NCI-H774 (cell line): Measurements from ENCODE around the gene KANSL3.
"Not testable (repeated sequence)": the region's sequence is repeated elsewhere in the genome, so short reads cannot be mapped to it uniquely, and the experiment has no call there.

Experiments
- DNase-seq: peaks from one replicate; lab custom pipeline; 2025; lab: John Stamatoyannopoulos, UW

KANSL3 gene

DNA sequence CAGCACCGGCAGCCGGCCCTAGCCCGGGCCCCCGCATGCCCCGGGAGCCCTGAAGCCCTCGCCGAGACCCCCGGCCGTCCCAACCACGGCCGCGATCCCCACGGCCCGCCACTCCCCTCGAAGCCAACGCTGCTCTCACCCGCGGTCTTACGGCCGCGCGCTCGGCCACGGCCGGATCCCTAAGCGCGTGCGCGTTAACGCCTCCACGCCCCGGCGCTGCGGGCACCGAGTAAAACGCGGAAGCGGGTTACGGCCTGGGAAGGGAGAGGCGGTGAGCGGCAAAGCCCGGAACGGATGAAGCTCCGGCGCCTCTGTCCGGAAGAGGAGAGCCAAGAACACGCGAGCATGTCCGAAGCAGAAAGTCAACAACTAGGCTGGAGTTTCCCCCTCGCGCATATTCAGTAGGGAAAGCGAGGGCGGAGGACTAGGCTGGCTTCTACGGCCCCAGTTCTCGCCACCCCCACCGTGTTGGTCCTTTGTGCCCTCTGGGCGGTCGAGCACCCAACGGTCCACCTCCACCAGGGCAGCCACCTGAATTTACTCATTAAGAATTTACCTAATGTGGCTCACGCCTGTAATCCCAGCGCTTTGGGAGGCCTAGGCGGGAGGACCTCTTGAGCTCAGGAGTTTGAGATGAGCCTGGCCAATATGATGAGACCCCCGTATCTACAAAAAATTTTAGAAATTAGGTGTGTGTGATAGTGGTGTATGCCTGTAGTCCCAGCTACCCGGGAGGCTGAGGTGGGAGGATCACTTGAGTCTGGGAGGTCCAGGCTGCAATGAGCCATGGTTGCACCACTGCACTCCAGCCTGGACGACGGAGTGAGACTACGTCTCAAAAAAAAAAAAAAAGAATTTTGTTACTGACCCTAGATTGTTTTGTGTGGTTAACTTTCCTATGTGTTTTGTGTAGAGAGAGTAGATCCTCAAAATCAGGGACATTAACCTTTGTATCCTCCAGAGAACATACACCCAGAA lies at the start of gene KANSL3:
TSS of gene KANSL3 (minus strand) at position 169 of the 978 bp plus-strand sequence. CDS start 1,177 bp downstream, outside the sequence.
- peak; percentile 90 for DNase-seq

DNA sequence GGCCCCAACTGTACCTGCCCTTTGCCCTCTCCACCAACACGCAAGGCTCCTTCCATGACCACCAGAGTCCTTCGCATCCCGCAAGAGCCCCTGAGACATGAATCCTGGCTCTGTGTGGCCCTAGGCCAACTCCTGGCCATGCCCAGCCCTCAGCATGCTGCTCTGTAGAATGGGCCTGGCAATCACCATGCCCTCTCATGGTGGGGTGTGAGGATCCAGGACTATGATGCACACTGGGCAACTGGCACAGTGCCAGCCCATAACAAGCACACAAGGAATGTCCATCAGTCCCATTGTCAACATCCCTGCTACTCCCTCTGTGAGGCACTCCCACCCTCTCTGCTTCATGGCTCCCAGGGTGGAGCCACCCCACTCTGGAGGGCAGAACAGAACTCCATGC lies 49.2 kb upstream of the KANSL3 start:
- no peak for DNase-seq

DNA sequence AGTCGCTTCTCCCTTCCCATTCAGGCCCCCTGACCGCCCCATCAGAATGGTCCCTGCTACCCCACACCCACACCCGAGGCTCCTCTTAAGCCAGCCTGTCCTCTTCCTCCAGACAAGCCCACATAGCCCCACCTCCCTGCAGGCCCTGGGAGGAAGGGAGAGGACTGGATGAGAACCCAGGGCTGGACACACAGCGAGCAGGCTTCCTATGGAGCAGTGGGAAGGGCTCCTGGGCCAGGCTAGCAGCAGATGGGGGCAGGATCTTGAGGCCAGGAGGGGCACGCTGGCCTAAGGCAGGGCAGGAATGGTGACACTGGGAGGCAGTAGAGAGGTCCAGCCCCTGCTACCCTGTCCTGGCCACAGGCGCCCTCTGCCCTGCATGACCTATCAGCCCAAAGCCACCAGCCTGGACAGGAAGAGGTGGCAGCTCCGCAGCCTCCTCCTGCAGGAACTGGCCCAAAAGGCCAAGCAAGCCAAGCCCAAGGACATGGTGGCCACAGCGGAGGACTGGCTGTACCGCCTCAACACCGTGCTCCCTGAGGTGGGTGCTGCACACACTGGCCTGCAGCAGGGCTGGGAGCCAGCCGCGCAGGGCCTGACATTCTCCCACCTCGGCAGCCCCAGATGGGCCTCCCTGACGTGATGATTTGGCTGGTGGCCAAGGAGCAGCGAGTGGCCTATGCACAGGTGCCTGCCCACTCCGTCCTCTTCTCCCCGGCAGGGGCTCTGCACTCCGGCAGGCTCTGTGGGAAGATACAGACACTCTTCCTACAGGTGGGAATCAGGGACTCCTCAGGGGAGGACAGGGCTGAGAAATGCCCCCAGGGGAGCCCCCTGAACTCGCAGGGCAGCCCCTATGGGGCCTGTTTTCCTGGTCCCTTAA lies 47.7 kb upstream of the KANSL3 start:
- DNase-seq, result peak; percentile 17

DNA sequence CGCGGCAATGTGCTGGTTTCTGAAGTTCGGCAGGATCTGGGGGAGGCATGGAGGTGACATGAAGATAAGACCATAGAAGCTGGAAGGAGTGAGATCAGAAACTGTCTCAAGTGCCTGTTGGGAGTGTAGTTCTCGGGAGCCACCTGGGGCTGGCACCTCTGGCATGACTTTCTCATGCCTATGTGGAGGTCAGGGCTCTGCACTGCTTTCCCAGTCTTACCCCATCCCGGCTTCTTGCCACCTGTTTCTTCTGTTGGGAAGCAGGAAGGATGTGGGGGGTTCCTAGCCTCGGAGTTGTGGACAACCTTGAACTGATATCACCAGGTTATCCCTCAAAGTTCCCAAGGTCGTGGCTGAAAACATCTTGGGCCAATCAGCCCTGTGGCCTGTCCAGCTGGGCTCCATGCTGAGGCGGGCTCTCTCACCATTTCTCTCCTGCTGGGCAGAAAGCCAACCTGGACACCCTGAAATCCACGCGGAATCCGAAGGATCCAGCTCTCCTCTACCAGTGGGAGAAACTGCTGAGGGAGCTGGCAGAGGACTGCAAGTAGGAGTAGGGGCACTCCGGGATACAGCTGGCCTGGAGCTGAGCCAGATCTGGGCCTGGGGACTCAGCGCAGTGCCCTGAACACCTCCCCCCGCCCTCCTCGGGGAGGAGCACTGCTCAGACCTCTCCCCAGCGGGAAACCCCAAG lies 46.9 kb upstream of the KANSL3 start:
- no peak for DNase-seq

DNA sequence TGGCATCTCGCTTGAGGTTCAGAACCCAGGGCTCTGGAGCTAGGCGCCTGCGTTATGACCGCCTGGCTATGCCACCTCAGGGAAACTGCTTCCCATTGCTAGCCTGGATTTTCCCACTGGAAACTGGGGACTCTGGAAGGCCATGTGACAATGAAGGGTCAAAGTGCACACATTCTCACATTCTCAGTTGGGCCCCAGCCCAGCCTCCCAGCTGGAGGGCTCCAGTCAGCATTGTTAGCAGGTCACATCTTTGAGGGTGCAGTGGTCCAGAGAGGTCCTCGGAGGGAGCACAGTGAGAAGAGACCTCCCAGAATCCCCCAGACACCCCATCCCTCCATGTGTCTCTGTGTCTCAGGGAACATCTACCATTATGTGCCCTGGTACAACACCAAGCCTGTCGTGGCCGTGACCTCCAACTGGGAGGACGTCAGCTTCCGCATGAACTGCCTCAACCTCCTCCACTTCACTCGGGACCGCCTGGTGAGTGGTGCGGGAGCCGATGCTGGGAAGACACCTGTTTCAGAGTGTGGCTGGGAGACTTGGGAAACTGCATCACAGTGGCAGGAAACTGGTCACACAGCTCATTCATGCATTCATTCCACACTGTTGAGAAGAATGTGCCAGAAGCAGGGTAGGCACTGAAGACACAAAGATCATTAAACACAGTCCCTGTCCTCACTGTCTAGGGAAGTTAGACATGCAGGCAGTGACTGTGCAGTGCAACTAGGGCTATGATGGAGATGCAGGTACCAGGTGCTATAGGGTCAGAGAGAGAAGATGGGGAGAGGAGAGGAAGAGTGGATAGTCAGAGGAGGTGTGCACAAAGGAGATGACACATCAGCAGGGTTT lies 46.1 kb upstream of the KANSL3 start:
- DNase-seq, result no peak

DNA sequence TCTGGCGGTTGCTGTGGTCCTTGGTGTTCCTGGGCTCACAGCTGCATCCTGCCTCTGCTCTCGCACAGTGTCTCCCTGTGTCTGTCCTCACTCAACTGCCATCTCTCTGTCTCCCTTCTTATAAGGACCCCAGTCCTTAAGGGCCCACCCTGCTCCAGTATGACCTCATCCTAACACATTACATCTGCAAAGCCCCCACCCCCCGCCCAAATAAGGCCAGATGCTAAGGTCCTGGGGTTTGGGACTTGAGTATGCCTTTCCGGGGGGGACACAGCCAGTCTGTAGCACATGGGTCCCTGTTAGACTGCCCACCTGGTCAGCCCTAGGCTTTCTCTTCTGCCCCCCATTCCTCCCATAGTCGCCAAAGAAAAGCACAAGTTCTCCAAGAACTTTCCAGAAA lies 45.2 kb upstream of the KANSL3 start:
- DNase-seq, result no peak

DNA sequence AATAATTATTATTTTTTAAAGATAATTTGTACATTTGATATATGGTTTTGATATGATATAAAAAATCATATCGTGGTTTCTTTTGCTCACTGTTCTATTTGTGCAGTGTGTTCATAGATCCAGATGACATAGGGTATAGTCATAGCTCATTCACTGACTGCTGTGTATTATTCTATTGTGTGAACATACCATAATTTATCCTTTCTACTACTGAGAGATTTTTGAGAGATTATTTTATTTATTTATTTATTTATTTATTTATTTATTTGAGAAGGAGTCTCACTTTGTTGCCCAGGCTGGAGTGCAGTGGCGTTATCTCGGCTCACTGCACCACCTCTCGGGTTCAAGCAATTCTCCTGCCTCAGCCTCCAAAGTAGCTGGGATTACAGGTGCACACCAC lies 43.4 kb upstream of the KANSL3 start:
- no peak for DNase-seq

DNA sequence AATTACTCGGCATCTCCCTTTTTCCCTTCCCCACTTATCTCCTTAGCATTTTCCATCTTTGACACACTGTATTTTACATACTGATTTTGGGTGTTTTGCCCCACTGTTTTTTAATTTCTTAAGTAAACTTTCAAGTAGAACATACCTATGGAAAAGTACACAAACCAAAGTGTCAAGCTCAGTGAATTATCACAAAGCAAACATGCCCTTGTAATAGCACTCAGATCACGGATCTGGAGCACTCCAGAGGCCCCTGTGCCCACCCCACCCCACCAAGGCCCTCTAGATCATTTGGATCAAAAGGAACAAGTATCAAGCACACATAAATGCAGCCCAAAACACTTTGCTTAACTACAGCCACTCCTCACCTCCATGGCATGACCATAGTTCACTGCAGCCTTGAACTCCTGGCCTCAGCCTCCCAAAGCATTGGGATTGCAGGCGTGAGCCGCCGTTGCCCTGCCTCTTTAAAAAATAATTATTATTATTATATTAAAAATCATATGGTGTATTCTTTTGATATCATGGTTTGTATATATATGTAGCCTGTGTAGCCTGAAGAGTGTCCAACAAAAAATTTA lies 42.5 kb upstream of the KANSL3 start:
- no peak for DNase-seq

DNA sequence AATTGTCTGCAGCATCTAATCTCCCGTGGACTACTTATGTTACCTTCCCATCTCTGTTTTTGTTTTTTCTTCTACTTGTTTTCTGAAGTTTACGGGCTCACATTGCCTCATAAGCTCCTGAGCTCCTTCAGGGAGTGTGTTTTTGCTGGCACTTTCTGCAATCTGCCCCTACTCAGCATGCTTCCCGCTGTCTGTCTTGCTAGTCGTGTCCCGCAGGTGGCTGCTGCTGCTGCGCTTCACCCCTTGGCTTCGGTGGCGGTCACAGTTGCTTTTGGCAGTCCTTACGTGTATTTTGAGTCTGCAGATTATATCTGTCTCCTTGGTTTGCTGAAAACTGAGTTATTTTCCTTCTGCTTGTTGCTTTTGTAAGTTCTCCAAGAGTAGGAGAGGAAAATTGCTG lies 41.7 kb upstream of the KANSL3 start:
- DNase-seq, result no peak

DNA sequence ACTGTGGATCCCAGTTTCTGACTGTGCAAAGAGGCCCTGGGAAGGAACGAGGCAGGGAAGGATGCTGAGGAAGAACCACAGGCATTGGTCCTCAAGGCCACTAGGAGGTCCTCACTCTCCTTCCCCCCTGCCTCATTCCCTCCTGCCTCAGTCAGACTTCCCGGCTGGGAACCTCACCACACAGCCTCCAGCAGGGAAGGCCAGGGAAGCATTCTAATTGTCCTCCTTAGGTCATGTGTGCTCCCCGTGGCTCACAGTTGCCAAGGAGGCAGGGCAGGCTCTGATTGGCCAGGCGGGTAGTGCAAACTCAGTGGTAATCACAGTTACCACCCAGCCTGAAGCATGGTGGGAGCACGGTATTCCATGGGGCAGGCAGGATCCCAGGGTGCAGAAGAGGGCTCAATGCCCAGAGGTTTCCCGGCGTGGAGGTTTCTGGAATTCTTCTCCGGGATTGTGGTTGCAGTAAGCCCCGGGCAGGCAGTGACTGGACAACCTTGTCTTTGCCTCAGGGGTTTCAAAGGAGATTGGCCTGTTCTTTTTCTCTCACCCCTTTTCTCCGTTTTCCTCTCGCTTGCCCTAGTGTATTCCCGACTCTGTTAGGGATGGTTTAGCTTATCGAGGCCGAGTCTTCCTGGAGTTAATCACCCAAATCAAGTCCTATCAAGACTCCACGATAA lies 31.6 kb upstream of the KANSL3 start:
- no peak for DNase-seq

DNA sequence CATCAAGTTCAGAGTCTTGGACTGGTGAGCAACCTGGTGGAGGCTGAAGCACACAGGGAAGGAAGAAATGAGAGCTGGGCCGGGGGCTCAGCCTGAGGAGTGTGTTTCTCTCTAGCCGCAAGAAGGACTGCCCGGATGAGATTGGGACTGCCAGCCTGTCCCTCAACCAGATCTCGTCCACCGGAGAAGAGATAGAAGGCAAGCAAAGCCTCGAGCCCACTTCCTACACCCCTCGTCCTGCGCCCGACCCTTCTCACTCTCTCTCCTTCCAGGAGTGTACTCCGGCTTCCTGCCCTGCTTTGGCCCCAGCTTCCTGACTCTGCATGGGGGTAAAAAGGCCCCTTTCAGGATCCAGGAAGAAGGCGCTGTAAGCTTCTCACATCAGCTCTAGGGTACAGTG lies 30.7 kb upstream of the KANSL3 start:
- DNase-seq, result no peak

DNA sequence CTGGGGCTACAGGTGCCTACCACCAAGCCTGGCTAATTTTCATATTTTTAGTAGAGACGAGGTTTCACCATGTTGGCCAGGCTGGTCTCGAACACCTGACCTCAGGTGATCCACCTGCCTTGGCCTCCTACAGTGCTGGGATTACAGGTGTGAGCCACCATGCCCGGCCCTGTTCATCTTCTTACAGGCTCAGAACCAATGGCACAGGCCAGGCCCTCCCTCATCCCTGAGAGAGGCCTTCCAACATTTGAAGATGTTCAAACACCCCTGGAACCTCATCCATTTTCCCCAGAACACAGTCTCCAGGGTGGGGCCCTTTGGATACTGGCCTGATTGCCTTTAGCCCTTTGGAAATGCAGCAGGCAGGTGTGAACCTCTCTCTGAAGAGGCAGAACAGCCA lies 27.6 kb upstream of the KANSL3 start:
- not testable (repeated sequence) for DNase-seq

DNA sequence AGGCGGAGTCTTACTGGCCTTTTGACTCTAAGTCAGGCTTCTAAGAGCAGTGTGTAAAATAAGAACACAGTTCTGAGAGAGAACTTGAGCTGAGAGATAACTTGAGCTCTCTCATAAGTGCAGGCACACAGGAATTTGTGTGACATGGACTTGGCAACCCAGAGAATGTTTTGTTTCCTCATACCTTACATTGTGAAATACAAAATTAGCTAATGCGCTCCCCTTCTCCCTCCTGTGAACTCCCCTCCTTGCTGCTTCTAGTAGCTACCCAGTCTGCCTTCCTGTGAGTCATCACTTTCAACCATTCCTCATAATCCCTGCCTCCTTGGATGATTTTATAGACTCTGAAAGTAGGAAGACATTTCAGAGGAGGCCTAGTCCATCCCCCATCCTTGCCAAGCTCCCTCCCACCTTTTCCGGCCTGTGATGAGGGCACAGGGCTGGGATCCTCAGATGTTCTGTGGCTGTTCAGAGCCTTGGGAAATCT lies 27.0 kb upstream of the KANSL3 start:
- no peak for DNase-seq

DNA sequence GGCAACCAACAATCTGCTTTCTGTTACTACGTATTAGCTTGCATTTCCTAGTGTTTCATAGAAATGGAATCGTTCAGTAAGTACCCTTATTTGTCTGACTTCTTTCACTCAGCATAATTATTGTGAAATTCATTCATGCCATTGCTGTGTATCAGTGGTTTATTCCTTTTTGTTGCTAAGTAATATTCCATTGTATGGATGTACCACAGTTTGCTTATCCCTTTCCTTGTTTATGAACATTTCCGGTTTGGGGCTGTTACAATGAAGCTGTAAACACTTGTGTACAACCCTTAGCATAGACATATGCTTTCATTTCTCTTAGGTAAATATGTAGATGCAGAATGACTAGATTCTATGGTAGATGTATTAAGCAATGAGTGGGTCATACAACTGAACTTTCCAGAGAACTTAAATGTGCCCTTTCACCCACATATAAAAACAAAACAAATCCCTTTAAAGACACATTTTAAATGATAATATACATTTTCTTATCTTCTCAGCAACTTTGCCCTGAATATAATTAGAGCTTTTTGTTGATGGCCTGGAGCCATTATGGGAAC lies 26.3 kb upstream of the KANSL3 start:
- DNase-seq, result no peak

DNA sequence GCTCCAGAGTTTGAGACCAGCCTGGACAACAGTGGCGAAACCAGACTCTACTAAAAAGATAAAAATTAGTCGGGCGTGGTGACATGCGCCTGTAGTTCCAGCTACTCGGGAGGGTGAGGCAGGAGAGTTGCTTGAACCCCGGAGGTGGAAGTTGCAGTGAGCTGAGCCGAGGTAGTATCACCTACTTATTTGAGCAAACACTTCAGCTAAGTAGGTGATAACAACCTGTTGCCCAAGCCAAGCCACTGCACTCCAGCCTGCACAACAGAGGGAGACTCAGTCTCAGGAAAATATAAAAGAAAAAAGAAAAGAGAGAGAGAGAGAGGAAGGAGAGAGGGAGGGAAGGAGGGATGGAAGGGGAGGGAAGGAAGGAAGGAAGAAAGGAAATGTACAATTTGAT lies 25.7 kb upstream of the KANSL3 start:
- no peak for DNase-seq

DNA sequence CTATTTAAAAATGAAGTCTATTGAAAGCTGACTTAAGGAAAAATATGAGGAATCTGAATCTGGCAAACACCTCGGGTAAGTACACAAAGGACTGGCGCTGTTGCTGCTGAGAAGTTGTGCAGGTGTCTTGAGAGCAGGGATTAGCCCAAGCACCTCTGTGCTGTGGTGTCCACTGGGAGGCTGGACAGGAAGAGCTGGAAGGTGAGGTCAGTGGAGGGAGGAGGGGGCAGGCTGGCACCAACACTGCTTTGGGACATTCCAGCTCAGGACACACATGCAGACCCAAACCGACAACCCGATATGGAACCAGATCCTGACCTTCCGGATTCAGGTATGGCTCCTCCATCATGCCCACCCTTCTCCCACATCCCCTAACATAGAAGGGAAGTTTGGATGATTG lies 25.1 kb upstream of the KANSL3 start:
- DNase-seq, result no peak

DNA sequence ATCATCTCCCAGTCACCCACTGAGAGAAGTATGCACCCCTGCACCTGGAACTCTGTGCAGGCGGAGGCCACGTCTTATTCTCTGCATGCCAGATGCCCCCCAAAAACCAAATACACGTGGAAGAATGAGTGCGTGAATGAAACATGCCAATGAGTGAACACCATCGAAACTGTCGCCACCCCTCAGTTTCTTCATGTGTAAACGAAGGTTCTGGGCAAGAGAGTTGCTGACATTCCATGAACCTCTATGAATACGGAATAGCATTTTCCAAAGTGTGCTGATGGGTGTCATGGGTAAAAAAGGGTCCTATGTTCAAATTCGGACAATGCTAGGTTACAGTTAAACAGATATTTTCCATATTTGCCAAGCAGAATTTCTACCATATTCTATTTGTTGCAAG lies 24.2 kb upstream of the KANSL3 start:
- DNase-seq, result no peak

DNA sequence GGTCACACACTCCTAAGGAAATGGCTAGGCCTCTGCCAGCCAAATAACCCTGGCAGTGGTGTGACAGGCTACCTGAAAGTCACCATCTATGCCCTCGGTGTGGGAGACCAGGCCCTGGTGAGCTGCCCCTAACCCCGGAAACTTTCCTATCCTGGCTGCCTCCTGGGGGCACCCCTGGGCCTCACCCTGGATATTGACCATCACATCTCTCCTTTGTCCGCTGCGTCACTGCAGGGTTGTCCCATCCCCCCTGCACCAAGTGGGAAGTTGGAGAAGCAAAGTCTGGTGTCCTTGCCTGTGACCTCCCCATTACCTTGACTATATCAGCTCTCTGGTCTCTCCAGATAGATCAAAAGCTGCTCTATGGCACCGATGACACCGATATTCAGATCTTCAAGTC lies 23.2 kb upstream of the KANSL3 start:
- DNase-seq, result no peak

DNA sequence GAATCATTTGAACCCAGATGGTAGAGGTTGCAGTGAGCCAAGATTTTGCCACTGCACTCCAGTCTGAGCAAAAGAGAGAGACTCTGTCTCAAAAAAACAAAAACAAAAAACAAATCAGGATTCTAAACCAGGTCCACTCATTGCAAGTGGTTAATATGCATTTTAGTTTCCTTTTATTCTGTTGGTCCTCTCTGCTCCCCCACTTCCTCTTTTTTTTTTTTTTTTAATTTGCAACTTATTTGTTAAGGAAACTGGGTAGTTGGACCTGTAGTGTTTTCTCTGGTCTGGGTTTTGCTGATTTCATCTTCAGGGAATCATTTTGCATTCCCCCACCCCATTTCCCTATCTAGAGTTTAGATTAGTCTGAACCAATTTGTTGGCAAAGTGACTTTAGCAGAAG lies 18.4 kb upstream of the KANSL3 start:
- no peak for DNase-seq

DNA sequence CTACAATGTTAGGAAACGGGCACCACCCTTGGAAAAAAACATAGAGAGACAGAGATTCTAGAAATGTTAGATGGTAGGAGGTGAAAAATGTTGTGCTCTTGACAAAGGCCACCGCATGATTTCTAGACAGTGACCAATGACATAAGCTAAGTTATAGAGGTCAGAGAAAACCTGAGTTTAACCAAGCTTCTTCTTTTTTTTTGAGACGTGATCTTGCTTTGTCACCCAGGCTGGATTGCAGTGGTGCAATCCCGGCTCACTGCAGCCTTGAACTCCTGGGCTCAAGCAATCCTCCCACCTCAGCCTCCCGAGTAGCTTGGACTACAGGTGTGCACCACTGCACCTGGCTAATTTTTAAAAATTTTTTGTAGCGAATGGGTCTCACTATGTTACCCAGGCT lies 17.4 kb upstream of the KANSL3 start:
- no peak for DNase-seq
